ENCODE data around the gene DHCR7. TPM values are rescaled to one million over a fixed set of nuclear protein-coding genes. Genes with fewer than 3 reads are reported as not detected.

DHCR7 gene
- polyA plus RNA-seq, 1 of the 3 experiments (the other 2 are of a cell fraction), result 21.4 TPM

DNA sequence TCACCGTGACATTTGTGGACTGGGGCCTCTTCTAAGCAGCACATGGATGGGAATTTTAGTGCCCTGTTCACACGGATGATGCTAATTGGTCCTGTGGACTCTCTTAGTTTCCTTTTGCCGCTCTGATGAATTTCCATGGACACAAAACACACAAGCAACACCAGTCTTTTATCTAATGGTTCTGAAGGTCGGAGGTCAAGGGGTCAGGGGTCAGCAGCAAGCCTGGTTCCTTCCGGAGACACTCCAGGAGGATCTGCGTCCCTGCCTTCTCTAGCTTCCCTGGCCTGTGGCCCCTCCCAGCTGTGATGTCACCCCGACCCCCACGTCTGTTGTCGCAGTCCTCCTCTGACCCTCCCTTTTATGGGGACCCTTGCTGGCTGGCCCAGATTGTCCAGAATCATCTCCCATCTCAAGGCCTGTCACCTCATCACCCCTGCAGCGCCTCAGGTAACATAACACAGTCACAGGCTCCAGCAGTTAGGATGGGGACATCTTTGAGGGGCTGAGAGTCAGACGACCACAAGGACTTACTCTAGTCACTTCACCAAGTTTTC, 11.7 kb upstream of the DHCR7 start:
- H4K20me1 ChIP-seq (ENCODE audit: insufficient read depth), result peaks cover under 1% of the 10 kb centered on the region
- H3F3A ChIP-seq (replicated peaks; ENCODE audit: insufficient read depth), result no peaks in the 10 kb centered on the region
- no peak overlapping the region for H3K4me2 ChIP-seq
- no peak overlapping the region for H3K9ac ChIP-seq
- H3K27ac ChIP-seq (ENCODE audit: low read depth in 2 of 2, low read length in 1 of 2), result no peak overlapping the region
- ChIA-PET CTCF (no interaction called here), POLR2A (no interaction called here)
- peaks cover 28 to 75% of the 10 kb centered on the region in 2 experiments for H3K36me3 ChIP-seq (replicated peaks in 1 of 2; ENCODE audit: control insufficient read depth in 1 of 2, insufficient read depth in 2 of 2, low read length in 1 of 2)
- 71% methylated on average over 10 of the region's 11 CpGs for WGBS (ENCODE audit: low lambda C conversion rate)
- no peaks in the 10 kb centered on the region for H3K9me3 ChIP-seq
- H3K4me1 ChIP-seq (ENCODE audit: control insufficient read depth in 1 of 2, insufficient read depth in 2 of 2, low read depth in 1 of 2, low read length in 1 of 2), result no peaks in the 10 kb centered on the region
- no peaks in the 10 kb centered on the region for H3K27me3 ChIP-seq (ENCODE audit: insufficient read depth)
- H2AFZ ChIP-seq (ENCODE audit: low read depth), result no peak overlapping the region
- H3K9me2 ChIP-seq, result no peaks in the 10 kb centered on the region
- H3K4me3 ChIP-seq (ENCODE audit: low read depth in 2 of 2, low read length in 1 of 2), result no peak overlapping the region
- no peak for DNase-seq
- H3K79me2 ChIP-seq (ENCODE audit: insufficient read depth), result peaks cover 9% of the 10 kb centered on the region
- TF ChIP-seq EP300 (IDR thresholded peaks at IDR 0.05; ENCODE audit: borderline replicate concordance in 1 of 2, low read depth in 1 of 2, low read length in 1 of 2), result no peak
- no peak for TF ChIP-seq NFIC (IDR thresholded peaks at IDR 0.05; ENCODE audit: borderline replicate concordance)
- no peak for TF ChIP-seq MXI1 (IDR thresholded peaks at IDR 0.05; ENCODE audit: low read depth, low read length)
- TF ChIP-seq TEAD4 (IDR thresholded peaks at IDR 0.05; ENCODE audit: borderline replicate concordance, insufficient read depth), result no peak
- TF ChIP-seq MEF2A (IDR thresholded peaks at IDR 0.05; ENCODE audit: borderline replicate concordance, low read depth), result no peak
- TF ChIP-seq FOXJ3 (CRISPR knock-in tag; IDR thresholded peaks at IDR 0.05), result no peak
- TF ChIP-seq FOXM1 (IDR thresholded peaks at IDR 0.05; ENCODE audit: low read depth), result no peak

DNA sequence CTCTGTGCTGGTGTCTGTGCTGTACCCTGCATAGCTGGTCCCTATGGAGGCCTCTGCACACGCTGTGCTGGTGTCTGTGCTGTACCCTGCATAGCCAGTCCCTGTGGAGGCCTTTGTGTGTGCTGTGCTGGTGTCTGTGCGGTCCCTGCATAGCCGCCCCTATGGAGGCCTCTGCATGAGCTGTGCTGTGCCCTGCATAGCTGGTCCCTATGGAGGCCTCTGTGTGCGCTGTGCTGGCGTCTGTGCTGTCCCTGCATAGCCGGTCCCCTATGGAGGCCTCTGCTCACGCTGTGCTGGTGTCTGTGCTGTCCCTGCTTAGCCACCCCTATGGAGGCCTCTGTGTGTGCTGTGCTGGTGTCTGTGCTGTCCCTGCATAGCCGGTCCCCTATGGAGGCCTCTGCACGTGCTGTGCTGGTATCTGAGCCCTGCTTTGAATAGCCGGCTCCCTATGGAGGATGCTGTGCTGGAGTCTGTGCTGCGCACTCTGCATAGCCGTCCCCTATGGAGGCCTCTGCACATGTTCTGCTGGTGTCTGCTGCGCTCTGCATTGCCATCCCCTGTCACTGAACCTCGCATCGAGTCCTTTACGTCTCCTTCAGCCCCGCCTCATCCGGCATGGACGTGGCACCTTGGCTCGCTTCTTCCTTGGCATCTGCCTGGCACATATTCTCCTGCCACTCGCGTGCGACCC, 11.0 kb upstream of the DHCR7 start:
- H3K4me1 ChIP-seq (ENCODE audit: control insufficient read depth in 1 of 2, insufficient read depth in 2 of 2, low read depth in 1 of 2, low read length in 1 of 2), result peaks cover 0 to 2% of the 10 kb centered on the region in 2 experiments; a peak in 1 of 4 replicates
- no peak overlapping the region for H3K27ac ChIP-seq (ENCODE audit: low read depth in 2 of 2, low read length in 1 of 2)
- H3K79me2 ChIP-seq (ENCODE audit: insufficient read depth), result peaks cover 16% of the 10 kb centered on the region
- no peak for DNase-seq
- no peak overlapping the region for H3K4me2 ChIP-seq
- peaks cover 31 to 75% of the 10 kb centered on the region in 2 experiments for H3K36me3 ChIP-seq (replicated peaks in 1 of 2; ENCODE audit: control insufficient read depth in 1 of 2, insufficient read depth in 2 of 2, low read length in 1 of 2)
- H3K27me3 ChIP-seq (ENCODE audit: insufficient read depth), result no peaks in the 10 kb centered on the region
- no peak overlapping the region for H3K9ac ChIP-seq
- WGBS (ENCODE audit: low lambda C conversion rate), result 96% methylated on average over 16 of the region's 23 CpGs
- H3F3A ChIP-seq (replicated peaks; ENCODE audit: insufficient read depth), result no peaks in the 10 kb centered on the region
- H3K4me3 ChIP-seq (ENCODE audit: low read depth in 2 of 2, low read length in 1 of 2), result no peak overlapping the region
- H3K9me3 ChIP-seq, result no peaks in the 10 kb centered on the region
- CTCF ChIA-PET, result no interaction called here
- TF ChIP-seq, protein P1, sequence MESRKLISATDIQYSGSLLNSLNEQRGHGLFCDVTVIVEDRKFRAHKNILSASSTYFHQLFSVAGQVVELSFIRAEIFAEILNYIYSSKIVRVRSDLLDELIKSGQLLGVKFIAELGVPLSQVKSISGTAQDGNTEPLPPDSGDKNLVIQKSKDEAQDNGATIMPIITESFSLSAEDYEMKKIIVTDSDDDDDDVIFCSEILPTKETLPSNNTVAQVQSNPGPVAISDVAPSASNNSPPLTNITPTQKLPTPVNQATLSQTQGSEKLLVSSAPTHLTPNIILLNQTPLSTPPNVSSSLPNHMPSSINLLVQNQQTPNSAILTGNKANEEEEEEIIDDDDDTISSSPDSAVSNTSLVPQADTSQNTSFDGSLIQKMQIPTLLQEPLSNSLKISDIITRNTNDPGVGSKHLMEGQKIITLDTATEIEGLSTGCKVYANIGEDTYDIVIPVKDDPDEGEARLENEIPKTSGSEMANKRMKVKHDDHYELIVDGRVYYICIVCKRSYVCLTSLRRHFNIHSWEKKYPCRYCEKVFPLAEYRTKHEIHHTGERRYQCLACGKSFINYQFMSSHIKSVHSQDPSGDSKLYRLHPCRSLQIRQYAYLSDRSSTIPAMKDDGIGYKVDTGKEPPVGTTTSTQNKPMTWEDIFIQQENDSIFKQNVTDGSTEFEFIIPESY (IDR thresholded peaks at IDR 0.05; ENCODE audit: borderline replicate concordance, low read depth), result no peak
- TF ChIP-seq, protein P2, sequence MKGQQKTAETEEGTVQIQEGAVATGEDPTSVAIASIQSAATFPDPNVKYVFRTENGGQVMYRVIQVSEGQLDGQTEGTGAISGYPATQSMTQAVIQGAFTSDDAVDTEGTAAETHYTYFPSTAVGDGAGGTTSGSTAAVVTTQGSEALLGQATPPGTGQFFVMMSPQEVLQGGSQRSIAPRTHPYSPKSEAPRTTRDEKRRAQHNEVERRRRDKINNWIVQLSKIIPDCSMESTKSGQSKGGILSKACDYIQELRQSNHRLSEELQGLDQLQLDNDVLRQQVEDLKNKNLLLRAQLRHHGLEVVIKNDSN (IDR thresholded peaks at IDR 0.05; ENCODE audit: borderline replicate concordance, low read depth), result no peak
- TF ChIP-seq NRF1 (IDR thresholded peaks at IDR 0.05; ENCODE audit: low read depth, low read length) (no peak), GATA2 (CRISPR knock-in tag; IDR thresholded peaks at IDR 0.05) (no peak), RXRA (IDR thresholded peaks at IDR 0.05; ENCODE audit: borderline replicate concordance, low read depth) (no peak), TAF1 (IDR thresholded peaks at IDR 0.05; ENCODE audit: borderline replicate concordance, low read depth, low read length) (no peak), RFX5 (IDR thresholded peaks at IDR 0.05; ENCODE audit: low read length) (no peak), TCF12 (IDR thresholded peaks at IDR 0.05) (no peak), EZH2phosphoT487 (IDR thresholded peaks at IDR 0.05; ENCODE audit: borderline replicate concordance, low read depth) (no peak), TEAD4 (IDR thresholded peaks at IDR 0.05; ENCODE audit: borderline replicate concordance, insufficient read depth) (no peak), SIN3A (IDR thresholded peaks at IDR 0.05; ENCODE audit: borderline replicate concordance, low read depth, low read length) (no peak), POLR2AphosphoS5 (IDR thresholded peaks at IDR 0.05; ENCODE audit: low read depth, low read length) (no peak), ELF1 (IDR thresholded peaks at IDR 0.05) (no peak), MEF2A (IDR thresholded peaks at IDR 0.05; ENCODE audit: borderline replicate concordance, low read depth) (no peak), GABPA (IDR thresholded peaks at IDR 0.05; ENCODE audit: low read depth) (no peak), CHD2 (IDR thresholded peaks at IDR 0.05; ENCODE audit: low read length, partially characterized antibody) (no peak)
- TF ChIP-seq, protein P3, sequence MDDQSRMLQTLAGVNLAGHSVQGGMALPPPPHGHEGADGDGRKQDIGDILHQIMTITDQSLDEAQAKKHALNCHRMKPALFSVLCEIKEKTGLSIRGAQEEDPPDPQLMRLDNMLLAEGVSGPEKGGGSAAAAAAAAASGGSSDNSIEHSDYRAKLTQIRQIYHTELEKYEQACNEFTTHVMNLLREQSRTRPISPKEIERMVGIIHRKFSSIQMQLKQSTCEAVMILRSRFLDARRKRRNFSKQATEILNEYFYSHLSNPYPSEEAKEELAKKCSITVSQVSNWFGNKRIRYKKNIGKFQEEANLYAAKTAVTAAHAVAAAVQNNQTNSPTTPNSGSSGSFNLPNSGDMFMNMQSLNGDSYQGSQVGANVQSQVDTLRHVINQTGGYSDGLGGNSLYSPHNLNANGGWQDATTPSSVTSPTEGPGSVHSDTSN (IDR thresholded peaks at IDR 0.05), result no peak
- TF ChIP-seq, protein P4, sequence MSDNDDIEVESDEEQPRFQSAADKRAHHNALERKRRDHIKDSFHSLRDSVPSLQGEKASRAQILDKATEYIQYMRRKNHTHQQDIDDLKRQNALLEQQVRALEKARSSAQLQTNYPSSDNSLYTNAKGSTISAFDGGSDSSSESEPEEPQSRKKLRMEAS (IDR thresholded peaks at IDR 0.05; ENCODE audit: low read depth), result no peak
- POLR2A ChIA-PET, result no interaction called here
- H2AFZ ChIP-seq (ENCODE audit: low read depth), result no peak overlapping the region
- H4K20me1 ChIP-seq (ENCODE audit: insufficient read depth), result peaks cover 5% of the 10 kb centered on the region
- no peaks in the 10 kb centered on the region for H3K9me2 ChIP-seq
